ENCODE measurements around the gene USP48.

USP48 gene

DNA sequence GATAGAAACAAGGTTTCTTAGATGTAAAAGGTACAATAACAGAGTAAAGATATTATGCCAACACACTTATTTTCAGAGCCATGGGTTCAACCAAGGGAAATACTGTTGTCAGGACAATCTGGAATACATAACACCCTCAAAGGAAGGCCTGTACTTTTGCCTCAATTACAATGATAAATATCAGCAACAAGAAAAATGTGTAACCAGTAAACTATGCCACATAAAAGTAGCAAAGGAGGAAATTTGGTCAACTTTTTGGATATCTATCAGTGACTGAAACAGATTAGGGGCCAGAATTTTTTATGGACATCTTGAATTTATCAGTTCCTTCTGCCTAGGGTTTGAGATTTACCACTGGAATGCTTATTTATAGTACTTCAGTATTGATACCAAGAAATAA lies 89.2 kb downstream of the USP48 start:
- Histone ChIP-seq H2AFZ (ENCODE audit: low read length) (no peak overlapping the region), H3K36me3 (ENCODE audit: insufficient read depth, low read length) (peaks cover 60% of the 10 kb centered on the region; the same call in 1 of the 2 replicates), H3K79me2 (ENCODE audit: insufficient read depth, low read length) (no peaks in the 10 kb centered on the region), H3K4me1 (ENCODE audit: insufficient read depth, low read length, poor library complexity, severe bottlenecking) (no peaks in the 10 kb centered on the region), H3K4me2 (ENCODE audit: low read depth, low read length, poor library complexity, severe bottlenecking) (no peak overlapping the region), H3F3A (ENCODE audit: low read depth) (no peaks in the 10 kb centered on the region), H4K20me1 (ENCODE audit: insufficient read depth, low read length, poor library complexity, severe bottlenecking) (no peaks in the 10 kb centered on the region), H3K9me2 (replicated peaks; ENCODE audit: low read depth, low read length) (no peaks in the 10 kb centered on the region), H3K9me3 (ENCODE audit: insufficient read depth, low read depth, low read length) (no peaks in the 10 kb centered on the region), H3K4me3 (ENCODE audit: low read length, poor library complexity, severe bottlenecking) (no peak overlapping the region), H3K27me3 (ENCODE audit: insufficient read depth, low read length, poor library complexity, severe bottlenecking) (no peaks in the 10 kb centered on the region), H3K9ac (ENCODE audit: low read depth, low read length, poor library complexity, severe bottlenecking) (no peak overlapping the region)
- no peak for TF ChIP-seq EZH2phosphoT487 (IDR thresholded peaks at IDR 0.05; ENCODE audit: borderline replicate concordance)
- TF ChIP-seq, protein P1, sequence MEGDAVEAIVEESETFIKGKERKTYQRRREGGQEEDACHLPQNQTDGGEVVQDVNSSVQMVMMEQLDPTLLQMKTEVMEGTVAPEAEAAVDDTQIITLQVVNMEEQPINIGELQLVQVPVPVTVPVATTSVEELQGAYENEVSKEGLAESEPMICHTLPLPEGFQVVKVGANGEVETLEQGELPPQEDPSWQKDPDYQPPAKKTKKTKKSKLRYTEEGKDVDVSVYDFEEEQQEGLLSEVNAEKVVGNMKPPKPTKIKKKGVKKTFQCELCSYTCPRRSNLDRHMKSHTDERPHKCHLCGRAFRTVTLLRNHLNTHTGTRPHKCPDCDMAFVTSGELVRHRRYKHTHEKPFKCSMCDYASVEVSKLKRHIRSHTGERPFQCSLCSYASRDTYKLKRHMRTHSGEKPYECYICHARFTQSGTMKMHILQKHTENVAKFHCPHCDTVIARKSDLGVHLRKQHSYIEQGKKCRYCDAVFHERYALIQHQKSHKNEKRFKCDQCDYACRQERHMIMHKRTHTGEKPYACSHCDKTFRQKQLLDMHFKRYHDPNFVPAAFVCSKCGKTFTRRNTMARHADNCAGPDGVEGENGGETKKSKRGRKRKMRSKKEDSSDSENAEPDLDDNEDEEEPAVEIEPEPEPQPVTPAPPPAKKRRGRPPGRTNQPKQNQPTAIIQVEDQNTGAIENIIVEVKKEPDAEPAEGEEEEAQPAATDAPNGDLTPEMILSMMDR (conservative IDR thresholded peaks at IDR 0.05; ENCODE audit: low read length), result no peak

DNA sequence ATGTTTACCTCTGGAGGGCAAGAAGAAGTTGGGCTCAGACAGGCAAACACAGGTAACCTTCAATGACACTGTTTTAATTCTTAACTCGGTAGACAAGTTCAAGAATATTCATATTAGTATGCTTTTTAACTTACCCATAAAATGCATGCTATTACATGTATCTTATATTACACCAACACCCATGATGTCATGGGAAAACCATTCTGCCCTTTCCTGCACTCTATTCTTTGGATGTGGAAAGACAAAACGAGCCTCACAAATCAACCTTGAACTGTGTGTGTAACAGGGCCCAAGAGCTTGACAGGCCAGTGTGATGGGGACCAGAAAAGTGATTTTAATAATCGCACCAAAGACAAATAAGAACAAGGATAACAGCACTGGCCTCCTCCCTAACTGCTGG lies 91.2 kb downstream of the USP48 start:
- no peaks in the 10 kb centered on the region for H3F3A ChIP-seq (ENCODE audit: low read depth)
- H4K20me1 ChIP-seq (ENCODE audit: insufficient read depth, low read length, poor library complexity, severe bottlenecking), result no peaks in the 10 kb centered on the region
- no peak overlapping the region for H3K4me2 ChIP-seq (ENCODE audit: low read depth, low read length, poor library complexity, severe bottlenecking)
- no peak overlapping the region for H3K9ac ChIP-seq (ENCODE audit: low read depth, low read length, poor library complexity, severe bottlenecking)
- H3K36me3 ChIP-seq (ENCODE audit: insufficient read depth, low read length), result peaks cover 67% of the 10 kb centered on the region; the same call in 1 of the 2 replicates
- no peaks in the 10 kb centered on the region for H3K27me3 ChIP-seq (ENCODE audit: insufficient read depth, low read length, poor library complexity, severe bottlenecking)
- H3K79me2 ChIP-seq (ENCODE audit: insufficient read depth, low read length), result no peaks in the 10 kb centered on the region
- H3K4me3 ChIP-seq (ENCODE audit: low read length, poor library complexity, severe bottlenecking), result no peak overlapping the region
- no peaks in the 10 kb centered on the region for H3K9me2 ChIP-seq (replicated peaks; ENCODE audit: low read depth, low read length)
- no peaks in the 10 kb centered on the region for H3K9me3 ChIP-seq (ENCODE audit: insufficient read depth, low read depth, low read length)
- no peak overlapping the region for H2AFZ ChIP-seq (ENCODE audit: low read length)
- TF ChIP-seq, protein P1 (conservative IDR thresholded peaks at IDR 0.05; ENCODE audit: low read length), result no peak
- TF ChIP-seq EZH2phosphoT487 (IDR thresholded peaks at IDR 0.05; ENCODE audit: borderline replicate concordance), result no peak
- no peaks in the 10 kb centered on the region for H3K4me1 ChIP-seq (ENCODE audit: insufficient read depth, low read length, poor library complexity, severe bottlenecking)

DNA sequence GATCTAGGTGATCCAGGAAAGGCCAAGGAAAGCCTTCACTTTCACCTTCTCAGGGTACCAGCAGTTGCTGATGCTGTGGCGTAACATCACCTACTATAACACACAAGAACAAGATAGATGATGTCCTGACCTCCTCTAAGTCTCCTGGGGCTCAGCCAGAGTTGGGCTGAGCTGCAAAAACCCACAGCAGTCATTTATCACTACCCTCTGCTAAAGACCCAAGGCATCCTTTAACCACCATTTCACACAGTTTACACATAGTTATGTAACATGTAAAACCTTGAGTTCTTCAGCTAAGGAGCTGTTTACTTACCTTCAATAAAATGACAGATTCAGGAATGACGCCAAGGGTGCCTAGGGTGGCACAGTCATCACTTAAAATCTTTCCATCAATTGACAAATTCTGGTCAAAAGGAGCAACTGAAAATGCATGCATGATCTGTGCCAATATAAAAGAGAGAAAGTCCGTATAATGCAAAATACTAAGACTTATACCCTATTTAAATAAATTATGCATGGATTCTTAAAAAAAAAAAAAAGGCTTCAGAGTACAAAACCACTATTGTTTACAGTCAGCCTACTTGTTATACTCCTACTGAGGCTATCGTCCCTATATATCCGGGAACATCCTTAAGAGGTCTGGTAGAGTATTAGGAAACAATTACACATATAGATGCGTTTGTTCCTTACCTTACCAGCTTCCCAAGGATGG lies 93.1 kb downstream of the USP48 start:
- no peaks in the 10 kb centered on the region for H3K27me3 ChIP-seq (ENCODE audit: insufficient read depth, low read length, poor library complexity, severe bottlenecking)
- H3K9ac ChIP-seq (ENCODE audit: low read depth, low read length, poor library complexity, severe bottlenecking), result no peak overlapping the region
- no peaks in the 10 kb centered on the region for H3K9me2 ChIP-seq (replicated peaks; ENCODE audit: low read depth, low read length)
- no peak overlapping the region for H2AFZ ChIP-seq (ENCODE audit: low read length)
- H3K4me1 ChIP-seq (ENCODE audit: insufficient read depth, low read length, poor library complexity, severe bottlenecking), result no peaks in the 10 kb centered on the region
- no peaks in the 10 kb centered on the region for H4K20me1 ChIP-seq (ENCODE audit: insufficient read depth, low read length, poor library complexity, severe bottlenecking)
- H3K9me3 ChIP-seq (ENCODE audit: insufficient read depth, low read depth, low read length), result no peaks in the 10 kb centered on the region
- no peaks in the 10 kb centered on the region for H3K79me2 ChIP-seq (ENCODE audit: insufficient read depth, low read length)
- H3K4me3 ChIP-seq (ENCODE audit: low read length, poor library complexity, severe bottlenecking), result no peak overlapping the region
- H3F3A ChIP-seq (ENCODE audit: low read depth), result no peaks in the 10 kb centered on the region
- no peak overlapping the region for H3K4me2 ChIP-seq (ENCODE audit: low read depth, low read length, poor library complexity, severe bottlenecking)
- no peak for TF ChIP-seq EZH2phosphoT487 (IDR thresholded peaks at IDR 0.05; ENCODE audit: borderline replicate concordance)
- TF ChIP-seq, protein P1 (conservative IDR thresholded peaks at IDR 0.05; ENCODE audit: low read length), result no peak
- H3K36me3 ChIP-seq (ENCODE audit: insufficient read depth, low read length), result peaks cover 76% of the 10 kb centered on the region; the same call in 1 of the 2 replicates
